Activated CD4-positive, alpha-beta T cell treated with anti-CD3 and anti-CD28 coated beads, Interleukin-2, amount 50 U/mL, for 24 hours (primary cell): ENCODE results near the gene RELN.

Experiments used
- DNase-seq, 2 donors: peaks; one replicate each; pipeline ENCODE4 v3.0.0-alpha.2; 2020; ENCODE audit warnings: low read depth in 1 of 2, low spot score in 1 of 2

RELN gene

DNA sequence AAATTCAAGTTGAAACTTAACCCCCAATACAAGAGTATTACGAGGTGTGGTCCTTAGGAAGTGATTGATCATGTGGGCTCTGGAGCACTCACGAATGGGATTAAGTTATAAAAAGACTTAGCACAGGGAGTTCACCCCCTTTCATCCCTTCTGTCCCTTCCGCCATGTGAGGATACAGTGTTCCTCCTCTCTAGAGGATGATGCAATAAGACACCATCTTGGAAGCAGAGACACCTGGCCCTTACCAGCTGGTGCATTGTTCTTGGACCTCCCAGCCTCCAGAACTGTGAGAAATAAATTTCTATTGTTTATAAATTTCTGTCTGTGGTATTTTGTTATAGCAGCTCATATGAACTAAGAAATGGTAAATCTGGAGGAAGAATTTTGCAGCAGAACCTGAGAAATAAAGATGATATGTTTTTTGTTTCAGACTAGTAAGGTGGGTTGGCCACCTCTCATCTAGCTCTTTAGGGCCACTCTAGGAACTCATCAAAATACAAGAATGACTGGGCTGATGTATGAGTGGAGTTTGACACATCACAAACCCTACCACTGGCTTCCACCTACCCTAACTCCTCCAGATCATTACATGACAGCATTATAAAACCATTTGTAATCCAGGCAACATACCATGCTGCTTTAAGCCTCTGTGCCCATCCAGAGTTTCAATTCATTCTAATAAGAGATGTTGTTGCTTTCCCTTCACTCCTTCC, 565.8 kb downstream of the RELN start:
- DNase-seq: no peak
